Midbrain (tissue), 1 donor: ENCODE measurements around the gene RAB5B.
"Not testable (repeated sequence)": the region's sequence is repeated elsewhere in the genome, so short reads cannot be mapped to it uniquely, and the experiment has no call there.

Experiments used
- DNase-seq: peaks from one replicate; lab custom pipeline; 2025; lab: John Stamatoyannopoulos, UW

RAB5B gene

GRCh38 chr12:56017181-56017580, 43.3 kb downstream of the RAB5B start:
- DNase-seq, result no peak

GRCh38 chr12:56018356-56018755, 44.5 kb downstream of the RAB5B start:
- no peak for DNase-seq

- DNase-seq, result peak; percentile 18
These were observed 46.7 kb downstream of the RAB5B start, which contains the start of gene IKZF4 for GRCh38 chr12:56020423-56021184. Gene IKZF4, plus strand, starts transcription at chr12:56021043. Its CDS starts 451 bp downstream, at chr12:56021494.

GRCh38 chr12:56021889-56022497, 48.1 kb downstream of the RAB5B start:
- no peak for DNase-seq

- no peak for DNase-seq
These were observed 54.8 kb downstream of the RAB5B start for GRCh38 chr12:56028511-56029165.

- DNase-seq, result no peak
These were observed 55.3 kb downstream of the RAB5B start for GRCh38 chr12:56029166-56029519.

GRCh38 chr12:56029666-56030293, 55.9 kb downstream of the RAB5B start:
- peak; percentile 15 for DNase-seq

- no peak for DNase-seq
These were observed 58.1 kb downstream of the RAB5B start for GRCh38 chr12:56031987-56032386.

DNA sequence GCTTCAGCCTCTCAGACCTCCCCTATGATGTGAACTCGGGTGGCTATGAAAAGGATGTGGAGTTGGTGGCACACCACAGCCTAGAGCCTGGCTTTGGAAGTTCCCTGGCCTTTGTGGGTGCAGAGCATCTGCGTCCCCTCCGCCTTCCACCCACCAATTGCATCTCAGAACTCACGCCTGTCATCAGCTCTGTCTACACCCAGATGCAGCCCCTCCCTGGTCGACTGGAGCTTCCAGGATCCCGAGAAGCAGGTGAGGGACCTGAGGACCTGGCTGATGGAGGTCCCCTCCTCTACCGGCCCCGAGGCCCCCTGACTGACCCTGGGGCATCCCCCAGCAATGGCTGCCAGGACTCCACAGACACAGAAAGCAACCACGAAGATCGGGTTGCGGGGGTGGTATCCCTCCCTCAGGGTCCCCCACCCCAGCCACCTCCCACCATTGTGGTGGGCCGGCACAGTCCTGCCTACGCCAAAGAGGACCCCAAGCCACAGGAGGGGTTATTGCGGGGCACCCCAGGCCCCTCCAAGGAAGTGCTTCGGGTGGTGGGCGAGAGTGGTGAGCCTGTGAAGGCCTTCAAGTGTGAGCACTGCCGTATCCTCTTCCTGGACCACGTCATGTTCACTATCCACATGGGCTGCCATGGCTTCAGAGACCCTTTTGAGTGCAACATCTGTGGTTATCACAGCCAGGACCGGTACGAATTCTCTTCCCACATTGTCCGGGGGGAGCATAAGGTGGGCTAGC, 60.9 kb downstream of the RAB5B start:
- DNase-seq, result no peak

- no peak for DNase-seq
These were observed 63.3 kb downstream of the RAB5B start for GRCh38 chr12:56037161-56037560.

- DNase-seq, result no peak
These were observed 64.3 kb downstream of the RAB5B start for GRCh38 chr12:56038022-56038655.

GRCh38 chr12:56040151-56040550, 66.3 kb downstream of the RAB5B start:
- DNase-seq, result no peak

DNA sequence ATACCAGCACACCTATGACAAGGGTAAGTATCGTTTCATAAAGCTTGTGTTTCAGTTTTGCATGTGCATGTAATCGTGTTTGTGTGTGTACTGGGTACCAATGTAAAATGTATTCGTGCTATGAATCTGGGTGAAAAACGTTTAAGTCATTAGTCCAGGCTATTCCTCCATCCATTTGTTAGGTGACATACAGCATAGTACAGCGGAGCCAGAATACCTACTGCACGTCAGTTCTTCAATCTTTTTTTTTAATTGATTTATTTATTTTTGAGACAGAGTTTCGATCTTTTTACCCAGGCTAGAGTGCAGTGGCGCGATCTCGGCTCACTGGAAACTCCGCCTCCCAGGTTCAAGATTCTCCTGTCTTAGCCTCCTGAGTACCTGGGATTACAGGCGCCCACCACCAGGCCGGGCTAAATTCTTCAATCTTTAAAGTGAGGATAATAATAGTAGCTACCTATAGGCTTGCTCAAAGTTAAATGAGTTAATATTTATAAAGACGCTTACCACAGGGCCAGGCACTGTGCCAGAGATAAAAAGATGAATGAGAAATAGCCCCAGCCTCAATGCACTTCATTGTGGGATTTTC, 67.2 kb downstream of the RAB5B start:
- DNase-seq, result no peak

GRCh38 chr12:56041552-56042429, 67.9 kb downstream of the RAB5B start, which contains the start of gene RPS26:
Gene RPS26, plus strand, starts transcription at chr12:56041918. Its CDS starts 249 bp downstream, at chr12:56042167.
- peak; percentile 96 for DNase-seq

- not testable (repeated sequence) for DNase-seq
These were observed 68.5 kb downstream of the RAB5B start for GRCh38 chr12:56042430-56042813.

DNA sequence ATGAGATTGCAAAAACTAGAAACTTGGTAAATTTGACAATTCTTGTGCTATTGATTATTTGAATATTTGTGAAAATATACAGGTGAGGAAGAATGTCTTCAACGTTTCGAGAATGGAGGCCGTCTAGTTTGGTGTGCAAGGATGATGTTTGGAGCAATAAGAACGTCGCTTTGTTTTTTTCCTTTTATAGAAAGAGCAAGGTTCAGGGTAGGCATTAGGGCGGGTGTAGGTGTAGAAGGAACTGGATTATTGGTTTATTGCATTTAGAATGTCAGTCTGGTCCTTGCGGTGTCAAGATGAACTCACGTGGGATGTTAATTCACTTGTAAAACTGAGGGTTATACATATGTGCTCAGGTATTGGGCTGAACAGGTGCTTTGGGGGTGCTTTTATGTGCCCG, 69.0 kb downstream of the RAB5B start:
- DNase-seq, result no peak
